HFFc6 (cell line): ENCODE results near the gene DOCK3. TPM values are rescaled to one million over a fixed set of nuclear protein-coding genes. Genes with fewer than 3 reads are reported as not detected.

Source experiments
- DNase-seq: peaks from one replicate; pipeline ENCODE4 v3.0.0-alpha.2; 2018
- H3K27ac Mint-ChIP-seq: 2 replicates; pipeline ENCODE4 v1.8.0; 2020; ENCODE audit warnings: mild to moderate bottlenecking, mixed read lengths
- H3K27me3 Mint-ChIP-seq: 2 replicates; pipeline ENCODE4 v1.8.0; 2021; ENCODE audit warnings: mild to moderate bottlenecking, moderate library complexity, mixed read lengths; ENCODE audit not compliant: insufficient read depth
- H3K36me3 Mint-ChIP-seq: 2 replicates; pipeline ENCODE4 v1.8.0; 2021; ENCODE audit warnings: low read depth, mixed read lengths
- H3K4me1 Mint-ChIP-seq: 2 replicates; pipeline ENCODE4 v1.8.0; 2020; ENCODE audit warnings: low read depth, mixed read lengths
- H3K4me3 Mint-ChIP-seq: 2 replicates; pipeline ENCODE4 v1.8.0; 2020; ENCODE audit warnings: mild to moderate bottlenecking, moderate library complexity, mixed read lengths
- H3K9me3 Mint-ChIP-seq: 2 replicates; pipeline ENCODE4 v1.8.0; 2020; ENCODE audit warnings: mild to moderate bottlenecking, mixed read lengths
- long read RNA-seq: library from polyadenylated mRNA; unstranded; transcript quantifications from one replicate; pipeline ENCODE4 v2.0.0, GENCODE V29; 2019
- total RNA-seq, 6 experiments: library from RNA; stranded (reverse); fragmentation: NEBNext Ultra II Directional; extraction: Animal tissue kit (Norgen Biotek cat#: 25700); gene quantifications; 2 replicates in 1 of 6; 3 replicates in 5 of 6; pipeline ENCODE4 v1.2.3, GENCODE V29; 2021
- TF ChIP-seq, protein P1 (sequence below): fragments of 200-600 bp; sonication (generic); IDR thresholded peaks from 2 replicates; pipeline ENCODE4 v1.5.0; 2021; ENCODE audit warnings: antibody characterized with exemption, mild to moderate bottlenecking

The DOCK3 gene
- total RNA-seq = under 1 TPM; 0.14 to 0.26 (median 0.22) TPM
- long read RNA-seq = 0 reads

DNA sequence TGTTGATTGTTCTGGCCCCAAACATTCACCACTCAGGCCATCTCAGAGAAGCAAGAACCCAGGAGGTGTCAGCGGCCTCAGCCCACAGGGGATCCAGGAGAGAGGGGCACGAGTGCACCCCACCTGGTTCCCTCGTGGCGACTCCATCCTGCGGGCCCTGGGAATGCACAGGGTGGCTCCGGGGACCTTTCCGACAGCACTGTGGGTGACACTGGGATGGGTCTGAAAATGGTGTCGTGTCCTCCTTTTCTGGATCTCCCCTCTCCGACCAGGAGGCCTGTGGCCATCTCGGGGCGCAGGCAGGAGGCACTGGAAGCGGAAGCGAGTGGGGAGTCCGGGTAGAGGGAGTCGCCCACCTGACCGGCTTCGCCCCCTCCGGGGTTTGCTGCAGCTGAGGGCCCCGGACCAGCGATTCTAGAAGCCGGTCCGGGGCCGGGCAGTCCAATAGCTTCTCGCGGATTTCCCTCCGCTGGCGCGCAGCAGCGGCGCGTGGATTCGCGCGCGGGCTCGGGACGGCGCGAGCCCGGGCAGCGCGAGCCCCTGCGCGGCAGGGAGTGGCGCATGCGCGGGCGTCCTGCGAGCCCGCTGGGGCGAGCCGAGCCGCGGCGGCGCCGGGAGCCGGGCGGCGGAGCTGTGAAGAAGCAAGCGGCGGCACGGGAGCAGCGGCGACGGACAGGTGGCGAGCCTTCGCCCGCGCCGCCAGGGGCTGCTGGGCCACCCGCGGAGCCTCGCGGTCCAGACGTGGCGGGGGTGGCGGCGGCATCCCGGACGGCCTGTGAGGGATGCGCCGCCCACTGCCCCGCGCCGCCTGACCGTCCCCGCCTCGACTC is at the start of gene DOCK3:
Gene DOCK3 (plus strand): TSS at position 579 of the 830 bp plus-strand sequence. CDS start 337 bp downstream, outside the sequence.
- Mint-ChIP-seq H3K4me1 (peaks cover 30% of the 10 kb centered on the region), H3K9me3 (no peaks in the 10 kb centered on the region), H3K4me3 (peak within 1 kb of the TSS; percentile 65), H3K27me3 (peaks cover 22% of the 10 kb centered on the region), H3K36me3 (no peaks in the 10 kb centered on the region; the same call in 1 of the 2 replicates), H3K27ac (no peak within 1 kb of the TSS)
- DNase-seq = no peak
- TF ChIP-seq, protein P1, sequence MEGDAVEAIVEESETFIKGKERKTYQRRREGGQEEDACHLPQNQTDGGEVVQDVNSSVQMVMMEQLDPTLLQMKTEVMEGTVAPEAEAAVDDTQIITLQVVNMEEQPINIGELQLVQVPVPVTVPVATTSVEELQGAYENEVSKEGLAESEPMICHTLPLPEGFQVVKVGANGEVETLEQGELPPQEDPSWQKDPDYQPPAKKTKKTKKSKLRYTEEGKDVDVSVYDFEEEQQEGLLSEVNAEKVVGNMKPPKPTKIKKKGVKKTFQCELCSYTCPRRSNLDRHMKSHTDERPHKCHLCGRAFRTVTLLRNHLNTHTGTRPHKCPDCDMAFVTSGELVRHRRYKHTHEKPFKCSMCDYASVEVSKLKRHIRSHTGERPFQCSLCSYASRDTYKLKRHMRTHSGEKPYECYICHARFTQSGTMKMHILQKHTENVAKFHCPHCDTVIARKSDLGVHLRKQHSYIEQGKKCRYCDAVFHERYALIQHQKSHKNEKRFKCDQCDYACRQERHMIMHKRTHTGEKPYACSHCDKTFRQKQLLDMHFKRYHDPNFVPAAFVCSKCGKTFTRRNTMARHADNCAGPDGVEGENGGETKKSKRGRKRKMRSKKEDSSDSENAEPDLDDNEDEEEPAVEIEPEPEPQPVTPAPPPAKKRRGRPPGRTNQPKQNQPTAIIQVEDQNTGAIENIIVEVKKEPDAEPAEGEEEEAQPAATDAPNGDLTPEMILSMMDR = no peak

- H3K4me1 Mint-ChIP-seq = peaks cover 66% of the 10 kb centered on the region
- DNase-seq = no peak
- H3K27ac Mint-ChIP-seq = peak overlapping the region; percentile 73
- no peaks in the 10 kb centered on the region for H3K9me3 Mint-ChIP-seq
- TF ChIP-seq, protein P1 = no peak
- no peaks in the 10 kb centered on the region; the same call in 1 of the 2 replicates for H3K27me3 Mint-ChIP-seq
- peaks cover 17% of the 10 kb centered on the region for H3K36me3 Mint-ChIP-seq
- no peak overlapping the region for H3K4me3 Mint-ChIP-seq
These were observed 49.2 kb upstream of the DOCK3 start for GRCh38 chr3:50625231-50626182.

DNA sequence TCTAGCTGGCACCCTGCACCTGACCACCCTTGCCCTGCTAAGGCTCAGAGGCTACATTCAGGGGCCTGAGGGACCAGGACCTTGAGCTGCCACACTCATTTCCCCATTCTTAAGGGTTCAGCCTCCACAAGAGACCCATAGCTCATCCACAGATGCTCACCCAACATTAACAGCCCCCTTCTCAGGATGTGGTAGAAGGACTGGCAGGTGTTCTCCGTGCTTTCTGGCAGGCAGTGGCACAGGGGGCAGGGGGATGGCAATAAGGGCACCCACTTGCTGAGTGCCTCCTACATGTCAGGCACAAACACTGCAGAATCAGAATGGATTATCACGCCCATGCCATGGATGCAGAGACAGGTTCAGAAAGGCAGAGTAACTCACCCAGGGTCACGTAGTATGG is 48.3 kb upstream of the DOCK3 start:
- no peak overlapping the region for H3K4me3 Mint-ChIP-seq
- peaks cover 68% of the 10 kb centered on the region for H3K4me1 Mint-ChIP-seq
- H3K9me3 Mint-ChIP-seq = no peaks in the 10 kb centered on the region
- TF ChIP-seq, protein P1 = no peak
- H3K36me3 Mint-ChIP-seq = peaks cover 13% of the 10 kb centered on the region
- DNase-seq = no peak
- H3K27ac Mint-ChIP-seq = peak overlapping the region; percentile 98
- no peaks in the 10 kb centered on the region; the same call in 1 of the 2 replicates for H3K27me3 Mint-ChIP-seq

GRCh38 chr3:50627407-50628051 is 47.2 kb upstream of the DOCK3 start:
- H3K27me3 Mint-ChIP-seq = no peaks in the 10 kb centered on the region; the same call in 1 of the 2 replicates
- peaks cover 13% of the 10 kb centered on the region for H3K36me3 Mint-ChIP-seq
- H3K27ac Mint-ChIP-seq = peak overlapping the region; percentile 98
- H3K9me3 Mint-ChIP-seq = no peaks in the 10 kb centered on the region
- H3K4me3 Mint-ChIP-seq = peak overlapping the region; percentile 72
- TF ChIP-seq, protein P1 = peak; percentile 73
- DNase-seq = peak; percentile 95
- H3K4me1 Mint-ChIP-seq = peaks cover 80% of the 10 kb centered on the region

- H3K36me3 Mint-ChIP-seq = peaks cover 13% of the 10 kb centered on the region
- H3K27ac Mint-ChIP-seq = peak overlapping the region; percentile 98
- H3K4me1 Mint-ChIP-seq = peaks cover 89% of the 10 kb centered on the region
- no peaks in the 10 kb centered on the region for H3K9me3 Mint-ChIP-seq
- TF ChIP-seq, protein P1 = no peak
- no peak overlapping the region for H3K4me3 Mint-ChIP-seq
- no peak for DNase-seq
- H3K27me3 Mint-ChIP-seq = no peaks in the 10 kb centered on the region; the same call in 1 of the 2 replicates
These were observed 46.1 kb upstream of the DOCK3 start for GRCh38 chr3:50628601-50629000.
